Astrocyte of the cerebellum (primary cell): ENCODE results near the gene EDNRB.

Experiments used
- DNase-seq: peaks from one replicate; pipeline ENCODE4 v3.0.0-alpha.2; 2011; ENCODE audit warnings: low read depth
- H3K4me3 ChIP-seq: 2 replicates; pipeline ENCODE4 v1.5.1; 2011; ENCODE audit warnings: mild to moderate bottlenecking, low read depth, low read length, moderate library complexity
- in situ Hi-C: cut with HindIII; loops from 2 replicates; pipeline ENCODE4 v1.10.0; 2017; ENCODE audit warnings: low sequenced_read_pairs
- TF ChIP-seq, protein P1 (sequence below): IDR thresholded peaks from 2 replicates; pipeline ENCODE4 v1.5.1; 2012; ENCODE audit warnings: low read length, low read depth, moderate library complexity, mild to moderate bottlenecking; ENCODE audit errors: missing control alignments

The EDNRB gene

DNA sequence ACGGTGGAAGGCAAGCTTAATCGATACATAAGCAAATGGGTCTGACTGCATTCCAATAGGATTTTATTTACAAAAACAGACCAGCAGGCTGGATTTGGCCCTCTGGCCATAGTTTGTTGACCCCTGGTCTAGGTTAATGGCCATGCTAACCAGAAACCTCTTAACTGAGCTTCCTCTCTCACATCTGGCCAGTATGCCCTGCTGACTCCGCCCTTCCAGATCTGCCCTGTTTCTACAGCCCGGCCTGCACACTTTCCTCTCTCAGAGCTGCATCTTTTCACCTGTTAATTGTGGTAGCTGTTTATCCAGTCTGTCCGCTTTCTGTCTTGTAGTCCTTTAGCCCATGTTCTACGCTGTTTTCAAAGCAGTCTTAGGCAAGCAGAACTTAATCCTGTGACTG lies 25.6 kb downstream of the EDNRB start:
- TF ChIP-seq, protein P1, sequence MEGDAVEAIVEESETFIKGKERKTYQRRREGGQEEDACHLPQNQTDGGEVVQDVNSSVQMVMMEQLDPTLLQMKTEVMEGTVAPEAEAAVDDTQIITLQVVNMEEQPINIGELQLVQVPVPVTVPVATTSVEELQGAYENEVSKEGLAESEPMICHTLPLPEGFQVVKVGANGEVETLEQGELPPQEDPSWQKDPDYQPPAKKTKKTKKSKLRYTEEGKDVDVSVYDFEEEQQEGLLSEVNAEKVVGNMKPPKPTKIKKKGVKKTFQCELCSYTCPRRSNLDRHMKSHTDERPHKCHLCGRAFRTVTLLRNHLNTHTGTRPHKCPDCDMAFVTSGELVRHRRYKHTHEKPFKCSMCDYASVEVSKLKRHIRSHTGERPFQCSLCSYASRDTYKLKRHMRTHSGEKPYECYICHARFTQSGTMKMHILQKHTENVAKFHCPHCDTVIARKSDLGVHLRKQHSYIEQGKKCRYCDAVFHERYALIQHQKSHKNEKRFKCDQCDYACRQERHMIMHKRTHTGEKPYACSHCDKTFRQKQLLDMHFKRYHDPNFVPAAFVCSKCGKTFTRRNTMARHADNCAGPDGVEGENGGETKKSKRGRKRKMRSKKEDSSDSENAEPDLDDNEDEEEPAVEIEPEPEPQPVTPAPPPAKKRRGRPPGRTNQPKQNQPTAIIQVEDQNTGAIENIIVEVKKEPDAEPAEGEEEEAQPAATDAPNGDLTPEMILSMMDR: no peak
- DNase-seq: no peak
- in situ Hi-C loops: no loop called here
- H3K4me3 ChIP-seq: no peak overlapping the region

DNA sequence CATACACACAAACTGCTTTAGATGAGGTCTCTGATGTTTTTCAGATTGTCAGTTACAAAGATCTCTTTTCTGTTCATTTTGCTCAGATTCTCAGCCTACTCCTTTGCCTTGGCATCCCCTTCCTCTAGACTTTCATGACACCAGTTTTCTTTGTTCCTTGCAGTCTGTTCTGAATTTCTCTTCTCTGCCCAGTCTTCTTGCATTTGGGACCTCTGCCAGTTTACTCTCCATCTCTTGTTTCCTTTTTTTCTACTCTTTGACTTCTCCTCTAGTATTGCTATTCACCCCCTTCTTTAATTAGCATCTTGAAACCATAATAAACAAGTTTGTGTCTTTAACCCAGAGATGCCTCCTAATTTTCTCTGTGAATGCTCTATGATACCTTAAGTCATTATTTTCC lies 26.1 kb downstream of the EDNRB start:
- TF ChIP-seq, protein P1: no peak
- DNase-seq: no peak
- H3K4me3 ChIP-seq: no peak overlapping the region
- in situ Hi-C loops: no loop called here

DNA sequence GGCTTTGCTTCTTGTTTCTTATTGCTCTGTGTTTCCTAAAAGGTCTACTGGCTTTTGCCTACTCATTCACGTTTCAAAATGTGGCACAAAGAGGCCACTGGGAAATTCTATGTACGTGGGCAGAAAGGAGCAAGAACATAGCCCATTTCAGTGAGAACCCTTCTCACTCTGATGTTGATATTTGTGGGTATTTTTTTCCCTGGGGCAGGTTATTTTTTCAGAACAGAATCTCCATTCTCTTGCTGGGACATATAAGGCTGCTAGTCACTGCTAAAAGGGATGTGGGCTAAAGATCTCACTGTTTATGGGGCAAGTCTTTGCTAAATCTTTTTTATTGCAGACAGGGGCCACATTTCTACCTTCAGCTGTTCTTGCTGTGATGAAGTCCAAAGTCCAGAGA lies 27.1 kb downstream of the EDNRB start:
- TF ChIP-seq, protein P1: no peak
- in situ Hi-C loops: no loop called here
- no peak for DNase-seq
- no peak overlapping the region for H3K4me3 ChIP-seq

DNA sequence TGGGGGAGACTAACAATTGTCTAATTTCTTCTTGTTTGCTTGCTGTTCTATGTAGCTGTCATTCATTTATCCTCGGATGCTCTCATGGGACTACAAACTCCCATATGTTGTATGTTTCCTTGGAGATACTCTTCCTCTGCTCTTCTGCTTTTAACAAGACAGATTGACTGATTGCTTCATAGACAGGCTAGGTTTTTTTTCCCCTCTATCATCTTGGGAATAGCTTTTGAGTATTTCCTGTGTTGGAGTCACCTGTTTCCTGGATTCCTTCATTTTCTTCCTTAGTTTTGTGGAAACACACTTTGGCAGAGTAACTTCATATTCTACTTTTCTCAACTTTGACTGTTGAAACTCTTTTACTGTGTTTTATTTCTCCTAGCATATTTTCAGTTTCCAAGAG lies 27.6 kb downstream of the EDNRB start:
- H3K4me3 ChIP-seq: no peak overlapping the region
- TF ChIP-seq, protein P1: no peak
- in situ Hi-C loops: no loop called here
- no peak for DNase-seq

DNA sequence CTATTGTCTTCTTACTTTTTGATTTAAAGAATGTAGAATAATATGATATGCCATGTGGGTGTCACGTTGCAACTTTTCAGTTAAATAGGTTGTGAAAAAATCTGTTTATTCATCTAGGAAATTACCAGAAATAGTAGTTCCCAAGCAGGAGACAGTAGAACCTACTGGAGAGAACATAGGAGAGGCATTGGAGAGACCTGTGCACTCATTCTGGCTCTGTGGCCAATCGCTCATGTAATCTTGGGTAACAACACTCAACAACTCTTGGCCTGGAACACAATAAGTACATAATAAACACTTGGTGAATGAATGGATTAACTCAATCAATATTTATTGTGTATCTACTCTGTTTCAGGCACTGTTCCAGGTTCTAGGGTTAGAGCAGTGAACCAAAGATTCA lies 35.3 kb downstream of the EDNRB start:
- no peak for DNase-seq
- TF ChIP-seq, protein P1: no peak
- no peak overlapping the region for H3K4me3 ChIP-seq
- in situ Hi-C loops: no loop called here

DNA sequence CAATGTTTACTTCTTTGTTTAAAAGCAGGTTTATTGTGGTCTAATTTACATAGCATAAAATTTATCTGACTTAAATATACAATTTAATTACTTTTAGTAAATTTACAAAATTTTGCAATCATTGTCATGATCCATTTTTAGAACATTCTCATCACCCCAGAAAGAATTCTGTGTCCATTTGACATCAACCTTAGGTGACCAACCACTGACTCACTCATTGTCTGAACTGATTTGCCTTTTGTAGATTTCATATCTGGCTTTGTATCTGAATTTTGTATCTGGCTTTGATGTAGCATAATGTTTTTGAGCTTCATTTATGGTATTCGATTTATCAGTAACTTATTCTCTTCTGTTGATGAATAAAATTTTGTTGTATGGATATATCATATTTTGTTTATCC lies 40.4 kb downstream of the EDNRB start:
- no peak overlapping the region for H3K4me3 ChIP-seq
- in situ Hi-C loops: no loop called here
- DNase-seq: no peak
- TF ChIP-seq, protein P1: no peak

DNA sequence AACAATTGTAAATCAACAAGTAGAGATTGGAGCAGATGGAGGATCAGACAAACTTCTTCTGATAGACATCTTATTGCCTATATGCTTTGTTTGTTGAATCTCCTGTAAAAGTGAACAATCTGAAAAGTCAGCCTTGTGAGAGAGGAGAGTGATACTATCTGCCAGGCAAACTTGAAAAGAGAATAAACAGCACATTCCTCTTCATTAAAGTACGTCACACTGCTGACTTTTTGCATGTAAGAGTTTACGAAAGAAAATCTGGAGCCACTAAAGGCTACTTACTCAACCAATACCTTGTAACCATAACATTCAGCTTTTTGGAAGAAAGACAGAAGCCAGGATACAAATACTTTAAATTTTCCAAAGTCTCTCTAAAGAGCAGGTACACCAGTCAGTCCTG lies 42.5 kb downstream of the EDNRB start:
- in situ Hi-C loops: no loop called here
- TF ChIP-seq, protein P1: no peak
- no peak for DNase-seq
- no peak overlapping the region for H3K4me3 ChIP-seq
